Muscle of arm (tissue), 12 donors: Measurements from ENCODE around the gene TFF1. TPM values are rescaled to one million over a fixed set of nuclear protein-coding genes. Genes with fewer than 3 reads are reported as not detected.

Experiments used
- DNase-seq: peaks from one replicate; pipeline ENCODE4 v3.0.0-alpha.2; 2013
- polyA plus RNA-seq, 12 donors: library from polyadenylated mRNA; unstranded; fragments of 120-200 nt; gene quantifications; one replicate each; pipeline ENCODE4 v1.2.1, GENCODE V29; 2013; ENCODE audit not compliant: insufficient read length in 12 of 12

Gene TFF1
- polyA plus RNA-seq, 12 donors = not detected

DNA sequence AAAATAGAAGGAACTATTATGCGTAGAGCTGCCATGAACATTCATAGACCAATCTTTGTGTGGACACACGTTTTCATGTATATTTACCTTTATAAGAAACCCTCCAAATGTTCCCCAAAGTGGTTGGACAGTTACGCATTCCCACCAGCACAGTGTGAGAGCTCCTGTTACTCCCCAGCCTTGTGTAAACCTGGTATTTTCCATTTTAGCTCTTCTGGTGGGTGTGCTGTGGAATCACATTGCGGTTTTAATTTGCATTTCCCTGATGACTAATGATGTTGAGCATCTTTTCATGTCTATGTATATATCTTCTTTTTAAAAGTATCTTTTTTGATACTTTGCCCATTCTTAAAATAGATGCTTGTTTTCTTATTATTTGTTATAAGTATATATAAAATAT is 34.2 kb upstream of the TFF1 start:
- no peak for DNase-seq

DNA sequence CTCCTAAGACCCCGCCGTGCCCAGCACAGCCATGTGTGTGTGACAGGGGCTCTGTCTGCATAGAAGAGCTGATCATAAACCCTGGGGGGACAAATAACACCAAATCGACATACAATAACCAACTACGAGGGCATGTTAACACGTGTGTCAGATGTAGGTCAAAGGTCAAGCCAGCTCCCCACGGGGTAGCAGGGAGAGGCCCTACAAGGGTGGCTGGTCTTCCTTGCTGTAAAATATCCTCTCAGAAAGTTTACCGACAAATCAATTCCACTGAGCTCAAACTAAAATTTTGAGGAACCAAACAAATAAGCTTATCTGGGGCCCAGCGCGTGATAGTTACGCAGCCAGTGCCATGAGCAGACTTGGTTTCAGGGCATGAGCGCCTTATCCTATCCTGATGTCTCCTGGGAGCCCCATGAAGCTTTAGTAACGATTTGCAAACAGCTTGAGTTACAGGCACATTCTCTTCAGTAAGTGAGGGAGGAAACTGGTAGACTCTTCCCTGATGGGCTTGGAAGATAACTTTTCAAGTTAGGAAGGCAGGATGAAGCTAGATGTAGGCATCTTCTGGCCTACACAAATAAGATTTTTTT is 32.2 kb upstream of the TFF1 start:
- DNase-seq = no peak

DNA sequence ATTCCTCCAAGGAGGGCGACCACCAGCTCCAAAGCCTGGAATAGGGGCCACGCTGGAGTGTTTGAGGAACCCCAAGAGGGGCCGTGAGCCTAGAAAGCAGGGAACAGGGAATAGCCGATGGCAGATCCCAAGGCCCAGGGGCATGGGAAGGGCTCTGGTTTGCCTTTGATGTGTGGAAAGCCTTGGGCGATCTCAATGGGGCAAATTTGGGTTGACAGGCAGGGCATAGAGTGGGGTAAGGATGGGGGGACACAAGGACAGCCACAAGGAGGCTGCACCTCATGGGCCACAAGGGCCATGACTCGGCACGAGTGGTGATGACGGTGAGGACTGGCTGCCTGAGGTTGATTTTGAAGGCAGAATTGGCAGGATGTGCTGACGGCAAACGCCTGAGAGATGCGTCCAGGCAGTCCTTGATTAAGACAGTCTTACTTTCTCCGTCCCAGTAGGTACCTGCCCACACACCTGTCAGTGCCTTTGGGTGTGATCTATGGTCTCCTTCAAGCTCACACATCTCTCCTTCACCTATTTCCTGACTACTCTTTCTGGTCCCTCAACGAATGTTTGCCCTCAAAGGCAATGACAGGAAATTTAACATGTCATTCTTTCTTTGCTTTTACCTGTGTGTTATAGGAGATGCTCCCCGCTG is 31.5 kb upstream of the TFF1 start:
- DNase-seq = no peak

DNA sequence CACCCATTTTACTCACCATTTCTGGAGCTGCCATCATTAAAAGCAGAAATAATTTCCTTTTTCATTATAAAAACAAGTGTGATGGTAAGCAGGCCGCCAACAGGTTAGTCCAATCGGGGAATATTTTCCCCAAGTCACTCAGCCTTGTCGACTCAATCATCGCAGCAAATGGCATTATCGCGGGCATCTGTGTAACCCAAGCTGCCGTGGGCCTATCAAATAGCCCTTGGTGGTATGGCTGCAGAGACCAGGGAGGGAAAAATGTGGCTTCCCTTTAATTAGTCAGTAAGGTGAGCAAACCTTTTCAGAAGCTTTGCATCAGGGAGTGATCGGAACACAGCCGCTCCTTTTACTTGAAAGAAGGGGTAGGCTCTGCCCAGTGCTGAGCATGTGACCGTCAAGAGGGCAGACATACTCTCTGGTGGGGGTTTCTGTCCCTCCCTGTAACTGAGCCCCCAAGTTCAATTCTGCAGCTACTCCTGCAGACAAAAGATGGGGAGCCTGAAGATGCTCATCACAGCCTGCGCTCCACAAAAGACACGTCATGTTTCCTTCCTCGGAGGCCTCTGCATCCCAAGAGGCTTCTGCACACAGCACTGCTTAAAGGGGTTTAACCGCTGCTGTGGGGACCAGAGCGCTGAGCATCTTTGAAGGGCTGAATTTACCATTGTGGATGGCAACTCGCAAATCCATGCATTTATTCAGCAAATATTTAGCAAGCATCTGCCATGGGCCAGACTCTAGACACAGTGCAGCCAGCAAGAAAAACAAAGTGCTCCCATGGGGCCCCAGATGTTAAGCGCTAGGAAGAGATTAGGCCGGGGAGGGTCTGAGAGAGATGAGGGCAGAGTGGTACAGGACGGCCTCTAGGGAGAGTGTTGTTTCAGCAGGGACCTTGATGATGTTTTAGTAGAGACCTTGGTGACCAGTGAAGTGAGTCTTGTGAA is 30.7 kb upstream of the TFF1 start:
- no peak for DNase-seq

DNA sequence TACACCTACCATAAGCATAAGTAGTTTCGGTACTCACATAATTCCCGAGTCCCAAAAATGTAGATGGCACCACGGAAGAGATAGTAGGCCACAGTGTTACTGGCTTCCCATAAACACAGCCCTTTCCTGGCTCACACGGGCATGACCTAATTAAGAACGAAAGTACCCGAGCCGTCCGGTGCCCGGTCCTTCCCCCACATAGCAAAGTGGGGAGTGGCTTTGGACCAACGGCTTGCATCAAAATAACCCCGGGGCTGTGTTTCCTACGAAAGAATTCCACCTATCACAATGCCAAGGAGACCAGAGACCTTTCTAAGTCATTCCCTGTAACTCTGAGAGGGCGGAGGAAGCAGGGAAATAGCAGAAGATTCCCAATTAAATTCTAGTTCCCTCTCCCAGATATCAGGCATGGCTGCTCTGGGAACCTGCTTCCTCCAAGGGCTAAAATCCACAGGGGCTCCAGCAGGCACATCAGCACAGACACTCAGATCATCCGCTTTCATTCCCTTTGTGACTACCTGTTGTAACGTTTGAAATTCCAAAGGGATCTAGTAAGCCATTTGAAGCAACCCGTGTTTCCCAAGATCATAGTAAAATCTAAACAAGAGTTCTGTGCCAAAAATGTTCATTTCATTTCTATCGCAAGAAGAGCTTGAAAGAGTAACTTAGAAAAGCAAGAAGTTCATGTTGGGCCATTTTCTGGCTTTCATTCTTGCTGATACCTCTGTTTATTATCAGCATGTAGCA is 29.7 kb upstream of the TFF1 start, which contains the start of gene TMPRSS3:
TMPRSS3 (minus strand) TSS at position 148 of the 747 bp plus-strand sequence. CDS start 635 bp downstream, outside the sequence.
- DNase-seq = no peak

DNA sequence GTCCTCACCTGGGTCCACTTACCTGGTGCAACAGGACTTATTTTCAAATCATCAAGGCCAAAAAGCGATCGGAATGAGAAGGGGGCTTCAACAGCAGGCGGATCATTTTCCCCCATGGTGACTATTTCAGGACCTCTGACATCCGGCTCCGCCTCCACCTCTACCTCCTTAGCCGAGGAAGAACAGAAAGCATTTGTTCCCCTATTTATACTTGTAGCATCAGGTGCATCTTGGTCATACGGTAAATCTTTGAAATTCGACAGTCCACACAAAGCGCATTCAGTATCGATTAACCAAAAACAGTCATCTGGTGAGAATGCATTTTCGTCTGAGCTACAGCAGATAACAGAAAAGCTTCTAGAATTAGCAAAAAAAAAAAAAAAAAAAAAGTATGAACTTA is 29.0 kb upstream of the TFF1 start:
- no peak for DNase-seq

DNA sequence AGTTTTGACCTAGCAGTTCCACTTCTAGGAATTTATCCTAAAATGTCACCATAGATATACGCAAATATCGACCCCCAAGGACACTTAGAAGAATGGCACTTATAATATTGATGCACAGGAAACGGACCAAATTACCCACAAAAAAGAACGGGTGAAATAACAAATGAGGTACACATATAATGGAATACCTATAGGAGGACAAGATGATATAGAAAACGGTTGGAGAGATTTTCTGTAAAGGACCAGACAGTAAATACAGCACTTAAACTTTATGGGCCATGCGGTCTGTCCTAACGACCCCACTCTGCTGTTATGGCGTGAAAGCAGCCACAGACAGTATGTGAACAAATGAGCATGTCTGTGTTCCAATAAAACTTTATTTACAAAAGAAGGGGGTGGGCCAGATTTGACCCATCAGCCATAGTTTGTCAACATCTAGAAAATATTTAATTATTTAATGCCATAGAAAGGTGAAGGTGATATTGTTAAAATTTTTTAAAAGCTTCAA is 27.2 kb upstream of the TFF1 start:
- DNase-seq = no peak

DNA sequence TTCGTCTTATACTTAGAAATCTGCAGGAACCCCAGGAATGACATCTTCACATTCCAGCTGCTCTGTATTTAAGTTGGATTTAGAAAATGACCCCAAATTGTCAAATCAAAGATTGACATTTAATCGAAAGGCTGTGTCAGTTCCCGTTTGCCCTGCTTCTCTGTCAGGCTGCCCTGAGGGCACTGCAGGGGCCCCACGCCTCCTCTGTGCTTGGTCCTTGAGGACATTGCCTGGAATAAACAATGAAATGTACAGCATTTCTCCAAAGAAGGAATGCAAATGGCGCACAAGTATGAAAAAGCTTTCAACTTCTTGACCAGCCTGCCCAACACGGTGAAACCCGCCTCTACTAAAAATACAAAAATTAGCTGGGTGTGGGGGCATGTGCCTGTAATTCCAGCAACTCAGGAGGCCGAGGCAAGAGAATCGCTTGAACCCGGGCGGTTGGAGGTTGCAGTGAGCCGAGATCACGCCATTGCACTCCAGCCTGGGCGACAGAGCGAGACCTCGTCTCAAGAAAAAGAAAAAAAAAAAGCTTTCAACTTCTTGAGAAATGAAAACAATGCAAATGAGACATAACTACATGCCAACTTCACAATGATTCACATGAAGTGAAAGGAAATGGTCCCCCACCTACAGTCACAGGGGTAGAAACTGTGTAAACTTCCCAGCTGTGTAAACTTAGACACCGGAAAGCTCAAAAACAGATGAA is 26.6 kb upstream of the TFF1 start:
- no peak for DNase-seq

DNA sequence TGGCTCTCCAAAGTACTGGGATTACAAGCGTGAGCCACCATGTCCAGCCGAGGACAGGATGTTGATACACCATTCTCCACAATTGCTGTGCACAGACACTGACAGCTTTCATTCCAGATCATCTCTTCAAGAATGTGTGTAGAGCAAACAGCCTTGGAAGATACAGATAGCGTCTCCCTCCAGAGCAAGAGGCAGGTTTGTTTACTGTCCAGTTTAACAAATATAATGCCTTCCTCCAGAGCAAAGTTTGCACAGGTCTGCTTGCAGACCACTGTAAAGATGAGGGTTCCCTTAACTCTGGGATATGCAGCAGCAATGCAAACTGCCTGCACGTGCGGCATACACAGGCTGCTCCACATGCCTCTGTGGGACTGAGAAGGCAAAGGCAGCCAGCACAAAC is 25.0 kb upstream of the TFF1 start:
- DNase-seq = no peak

DNA sequence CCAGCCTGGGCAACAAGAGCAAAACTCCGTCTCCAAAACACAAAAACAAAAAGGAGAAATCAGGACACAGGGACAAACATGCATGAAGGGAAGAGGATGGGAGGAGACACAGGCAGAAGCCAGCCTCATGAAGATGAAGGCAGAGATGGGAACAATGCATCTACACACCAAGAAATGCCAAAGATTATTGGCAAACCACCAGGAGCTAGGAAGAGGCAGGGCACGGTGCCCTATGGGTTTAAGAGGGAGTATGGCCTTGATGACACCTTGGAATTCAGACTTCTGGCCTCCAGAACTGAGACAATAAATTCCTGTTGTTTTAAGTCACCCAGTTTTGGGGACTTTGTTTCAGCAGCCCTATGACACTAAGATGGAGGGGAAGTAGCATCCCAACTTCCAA is 24.4 kb upstream of the TFF1 start:
- no peak for DNase-seq

DNA sequence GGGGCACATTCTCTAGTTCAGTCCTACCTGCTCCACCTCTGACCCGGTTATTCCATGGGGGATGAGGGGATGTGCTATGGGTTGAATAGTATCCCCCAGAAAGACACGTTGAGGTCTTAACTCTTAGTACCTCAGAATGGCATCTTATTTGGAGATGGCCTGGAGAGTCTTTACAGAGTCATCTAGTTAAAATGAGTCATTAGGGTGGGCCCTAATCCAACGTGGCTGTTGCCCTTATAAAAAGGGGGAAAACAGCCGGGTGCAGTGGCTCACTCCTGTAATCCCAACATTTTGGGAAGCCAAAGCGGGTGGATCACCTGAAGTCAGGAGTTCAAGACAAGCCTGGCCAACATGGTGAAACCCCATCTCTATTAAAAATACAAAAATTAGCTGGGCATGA is 23.9 kb upstream of the TFF1 start:
- DNase-seq = no peak

DNA sequence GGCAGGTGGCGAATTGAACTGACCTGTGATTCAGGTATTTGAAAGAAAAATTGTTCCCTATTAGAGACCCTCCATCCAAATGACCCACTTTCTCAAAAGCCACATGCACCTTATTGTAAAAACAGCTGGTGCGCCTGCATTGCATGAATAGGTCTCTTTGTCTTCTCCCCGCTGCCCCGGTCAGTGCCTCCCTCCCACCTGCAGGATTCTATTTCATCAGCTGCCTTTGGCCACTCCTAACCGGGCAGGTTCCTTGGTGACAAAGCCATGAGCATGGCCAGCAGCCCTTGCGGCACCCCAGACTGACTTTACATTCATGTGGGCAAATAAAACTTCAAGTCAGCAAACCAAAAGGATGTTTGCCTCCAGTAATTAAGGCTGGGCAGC is 23.1 kb upstream of the TFF1 start:
- no peak for DNase-seq

DNA sequence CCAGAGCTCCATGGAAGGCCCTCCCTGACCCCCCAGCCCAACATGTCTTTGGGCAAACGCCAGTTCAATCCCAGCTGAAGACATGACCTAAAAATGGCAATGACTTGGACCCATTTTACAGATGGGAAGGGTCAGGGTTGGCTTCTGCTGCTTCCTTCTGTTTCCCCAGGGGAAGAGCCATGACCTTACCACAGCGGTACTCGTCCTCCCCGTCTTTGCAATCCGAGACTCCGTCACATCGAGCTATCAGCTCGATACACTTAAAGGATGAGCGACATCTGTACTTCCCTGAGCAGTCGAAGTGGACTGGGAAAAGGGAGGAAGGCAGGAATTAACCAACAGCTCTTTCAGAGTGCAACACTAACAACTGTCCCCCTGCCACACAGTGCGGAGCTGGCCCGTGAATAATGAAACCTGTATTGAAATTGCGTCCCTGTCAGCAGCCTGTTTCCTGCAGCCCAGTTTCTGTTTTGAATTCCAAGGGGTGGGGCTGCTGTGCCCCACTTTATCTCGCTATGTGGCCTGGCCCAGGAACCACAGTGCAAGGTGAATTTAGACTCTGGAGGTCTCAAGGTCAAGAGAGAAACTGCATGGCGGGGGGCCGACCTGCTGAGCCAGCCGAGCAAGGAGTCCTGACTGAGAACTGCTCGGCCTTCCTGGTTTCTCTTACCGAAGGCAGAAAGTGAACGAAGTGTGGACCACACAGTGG is 22.6 kb upstream of the TFF1 start:
- DNase-seq = no peak

DNA sequence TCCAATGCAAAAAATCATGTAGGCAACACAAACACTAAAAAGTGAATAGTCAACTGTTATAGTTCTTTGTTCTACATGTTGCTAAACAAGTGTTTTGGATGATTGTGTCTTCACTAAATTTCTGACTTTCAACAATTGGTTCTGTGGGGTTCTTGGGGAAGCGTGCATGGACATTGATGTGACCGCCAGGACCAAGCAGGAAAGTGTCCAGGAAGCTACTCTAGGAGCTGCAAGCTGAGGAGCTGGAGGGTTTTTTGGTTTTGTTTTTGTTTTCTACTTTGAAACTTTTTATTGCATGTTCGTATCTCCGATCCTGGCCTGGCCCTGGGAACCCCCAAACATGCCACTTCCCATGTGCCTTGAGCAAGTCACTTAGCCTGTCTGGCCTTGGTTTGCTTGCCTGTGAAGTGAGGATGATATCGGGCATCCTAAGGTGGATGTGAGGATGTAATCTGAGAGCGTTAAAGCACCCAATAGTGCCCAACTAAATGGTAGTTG is 21.6 kb upstream of the TFF1 start:
- no peak for DNase-seq

DNA sequence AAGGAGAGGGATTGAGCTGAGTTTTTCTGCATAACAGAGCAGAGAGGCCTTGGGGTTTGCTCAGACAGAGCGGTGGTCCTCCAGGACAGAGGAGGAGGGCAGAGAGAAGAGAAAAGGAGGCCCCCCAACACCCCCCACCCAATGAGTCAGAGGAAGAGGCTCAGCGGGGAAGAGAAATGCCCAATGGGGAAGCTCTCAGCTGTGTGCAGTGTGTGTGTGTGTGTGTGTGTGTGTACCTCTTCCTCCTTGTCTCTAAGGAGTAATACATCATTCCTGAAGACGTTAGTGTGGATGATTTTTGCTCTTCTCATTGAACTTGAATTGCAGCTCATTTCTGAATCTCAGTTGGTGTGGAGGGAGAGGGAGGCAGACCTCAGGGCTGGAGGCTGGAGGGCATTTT is 20.8 kb upstream of the TFF1 start:
- no peak for DNase-seq

DNA sequence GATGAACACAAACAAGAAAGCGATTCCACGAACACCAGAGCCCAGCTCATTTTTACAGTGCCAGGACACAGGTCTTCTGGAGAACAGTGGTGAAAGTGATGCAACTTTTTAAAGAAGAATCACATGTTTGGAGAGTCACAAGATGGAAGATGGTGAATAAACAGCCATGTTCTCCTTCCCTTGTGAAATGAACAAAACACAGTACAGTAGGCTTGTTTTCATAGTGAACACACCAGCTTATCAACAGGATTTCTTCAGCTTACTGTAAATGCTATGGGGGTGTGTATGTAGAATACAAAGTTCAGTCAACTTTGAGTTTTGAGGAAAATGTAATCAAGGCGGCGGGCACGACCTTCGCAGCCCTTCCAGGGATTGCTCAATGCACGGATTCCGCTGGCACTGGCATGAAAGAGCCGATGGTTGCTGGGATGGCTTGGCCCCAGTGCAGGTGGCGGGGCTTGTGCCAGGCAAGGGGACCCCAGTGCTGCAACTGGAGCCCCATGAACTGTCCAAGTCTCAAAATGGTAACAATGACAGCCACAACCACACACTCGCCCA is 19.8 kb upstream of the TFF1 start:
- no peak for DNase-seq

DNA sequence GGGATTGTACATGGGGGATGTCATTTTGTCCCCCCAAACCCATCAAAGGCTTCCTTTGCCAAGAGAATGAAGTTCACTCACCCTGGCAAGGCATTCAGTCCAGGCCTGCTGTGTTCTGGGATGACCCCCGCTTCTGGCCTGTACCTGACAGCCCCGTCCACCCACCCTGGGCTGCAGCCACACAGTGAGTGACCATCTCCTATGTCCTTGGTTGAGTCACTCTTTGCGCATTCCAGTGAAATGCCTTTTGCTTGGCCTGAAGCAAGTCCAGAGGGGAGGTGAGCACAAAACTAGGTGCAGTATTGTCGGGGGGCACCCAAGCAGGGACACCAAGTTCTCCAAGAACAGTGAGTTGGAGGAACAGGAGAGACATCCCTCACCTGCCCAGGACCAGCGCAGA is 19.3 kb upstream of the TFF1 start:
- no peak for DNase-seq

DNA sequence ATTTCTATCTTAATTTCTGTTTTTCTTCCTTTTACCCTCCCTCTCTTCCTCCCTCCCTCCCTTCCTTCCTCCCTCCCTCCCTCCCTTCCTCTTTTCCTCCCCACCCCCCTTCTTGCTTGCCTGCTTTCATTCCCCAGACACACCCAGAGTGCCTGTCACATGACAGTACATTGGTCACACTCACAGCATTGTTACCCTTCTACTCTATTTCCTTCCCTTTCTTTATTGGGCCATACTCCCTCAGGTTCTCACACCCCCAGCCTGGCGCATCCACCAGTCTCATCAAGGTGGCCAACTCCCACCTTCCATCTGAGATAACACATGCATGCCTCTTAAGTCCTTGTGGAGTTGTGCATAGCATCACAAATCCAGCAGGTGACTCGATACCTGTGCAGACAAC is 18.7 kb upstream of the TFF1 start:
- DNase-seq = no peak

DNA sequence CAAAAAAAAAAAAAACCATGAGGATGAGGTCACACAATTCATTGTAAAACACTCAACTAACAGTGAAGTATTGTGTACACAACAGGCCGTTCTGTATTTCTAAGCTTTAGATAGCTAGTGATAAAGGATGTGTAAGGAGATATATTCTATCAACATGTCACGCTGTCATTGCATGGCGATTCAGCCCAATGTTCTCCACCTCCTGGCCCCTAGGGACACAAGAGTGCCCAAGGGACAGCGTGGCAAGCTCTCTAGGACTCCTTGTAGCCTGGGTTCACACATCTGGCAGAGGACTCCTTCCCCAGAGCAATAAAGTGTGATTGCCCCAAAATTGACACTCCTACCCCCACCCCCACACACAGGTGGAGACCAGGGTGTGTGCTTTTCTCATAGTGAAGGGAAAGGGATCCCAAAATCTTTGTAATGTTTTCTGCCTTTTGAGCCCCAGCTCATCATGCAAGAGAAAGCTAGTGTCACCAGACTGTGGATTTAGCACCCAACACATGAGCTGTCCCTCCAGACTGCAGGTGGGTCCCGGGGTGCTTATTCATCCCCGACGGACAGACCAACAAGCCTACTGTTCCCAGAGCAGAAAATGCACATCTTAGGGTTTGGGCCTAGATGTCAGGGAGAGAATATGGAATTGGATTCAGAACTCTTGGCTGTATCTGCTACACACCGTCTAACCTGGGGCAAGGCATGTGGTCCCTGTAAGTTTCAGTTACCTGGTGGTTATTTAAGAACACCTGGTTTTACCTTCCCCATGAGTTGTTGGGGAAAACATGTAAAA is 18.0 kb upstream of the TFF1 start:
- no peak for DNase-seq
